Measurements from ENCODE around the gene OR1S1.

The OR1S1 gene

DNA sequence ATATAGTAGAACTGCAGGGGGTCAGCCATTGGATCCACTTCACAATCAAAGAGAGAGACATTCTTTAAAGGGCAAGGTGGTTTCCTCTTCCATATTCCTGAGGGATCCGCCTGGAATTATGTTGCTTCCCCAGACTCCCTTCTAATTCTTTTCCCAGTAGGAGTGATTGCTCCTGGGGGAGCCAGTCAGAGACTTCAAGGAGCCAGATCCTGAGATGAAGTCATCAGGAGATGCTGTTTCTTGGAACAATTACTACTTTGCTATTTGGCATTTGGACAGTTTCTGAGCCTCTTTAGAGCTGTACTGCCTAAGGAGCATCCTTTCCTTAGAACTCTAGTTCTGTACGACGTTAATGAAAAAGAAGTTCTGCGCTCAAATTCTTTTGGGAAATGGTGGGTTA is 25.6 kb upstream of the OR1S1 start:
- in situ Hi-C loops (cut with HindIII; ENCODE audit: low sequenced_read_pairs), result no loop called here
- DNase-seq (ENCODE audit: low read depth), result no peak
- no peak overlapping the region for H3K4me3 ChIP-seq (ENCODE audit: low read depth, low read length)
- TF ChIP-seq, protein P1, sequence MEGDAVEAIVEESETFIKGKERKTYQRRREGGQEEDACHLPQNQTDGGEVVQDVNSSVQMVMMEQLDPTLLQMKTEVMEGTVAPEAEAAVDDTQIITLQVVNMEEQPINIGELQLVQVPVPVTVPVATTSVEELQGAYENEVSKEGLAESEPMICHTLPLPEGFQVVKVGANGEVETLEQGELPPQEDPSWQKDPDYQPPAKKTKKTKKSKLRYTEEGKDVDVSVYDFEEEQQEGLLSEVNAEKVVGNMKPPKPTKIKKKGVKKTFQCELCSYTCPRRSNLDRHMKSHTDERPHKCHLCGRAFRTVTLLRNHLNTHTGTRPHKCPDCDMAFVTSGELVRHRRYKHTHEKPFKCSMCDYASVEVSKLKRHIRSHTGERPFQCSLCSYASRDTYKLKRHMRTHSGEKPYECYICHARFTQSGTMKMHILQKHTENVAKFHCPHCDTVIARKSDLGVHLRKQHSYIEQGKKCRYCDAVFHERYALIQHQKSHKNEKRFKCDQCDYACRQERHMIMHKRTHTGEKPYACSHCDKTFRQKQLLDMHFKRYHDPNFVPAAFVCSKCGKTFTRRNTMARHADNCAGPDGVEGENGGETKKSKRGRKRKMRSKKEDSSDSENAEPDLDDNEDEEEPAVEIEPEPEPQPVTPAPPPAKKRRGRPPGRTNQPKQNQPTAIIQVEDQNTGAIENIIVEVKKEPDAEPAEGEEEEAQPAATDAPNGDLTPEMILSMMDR (IDR thresholded peaks at IDR 0.05; ENCODE audit: low read depth, low read length, missing control alignments), result no peak

DNA sequence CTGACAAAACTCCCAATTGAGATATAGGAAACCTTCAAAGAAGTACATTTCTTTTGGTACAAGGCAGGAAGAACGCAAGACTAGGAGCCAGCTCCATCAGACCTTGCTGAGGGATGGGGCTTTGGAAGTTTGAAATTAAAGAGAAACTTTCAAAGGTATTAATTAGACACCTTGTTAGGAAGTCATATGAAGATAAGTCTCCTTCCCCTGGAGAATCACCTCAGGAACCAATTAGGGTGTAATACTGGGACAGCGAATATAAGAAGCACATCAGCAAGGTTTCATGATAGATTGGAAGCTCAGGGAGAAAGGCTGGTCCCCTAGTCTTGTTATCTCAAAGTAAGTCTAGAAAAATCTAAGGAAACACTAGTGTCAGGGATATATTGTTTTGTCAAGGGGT is 23.8 kb upstream of the OR1S1 start, which contains the start of gene OR9Q2:
Gene OR9Q2, plus strand, starts transcription at position 301 of the 400 bp plus-strand sequence. CDS start 1,421 bp downstream, outside the sequence.
- TF ChIP-seq, protein P1 (IDR thresholded peaks at IDR 0.05; ENCODE audit: low read depth, low read length, missing control alignments), result no peak
- no peak within 1 kb of the TSS for H3K4me3 ChIP-seq (ENCODE audit: low read depth, low read length)
- in situ Hi-C loops (cut with HindIII; ENCODE audit: low sequenced_read_pairs), result no loop called here
- DNase-seq (ENCODE audit: low read depth), result no peak

DNA sequence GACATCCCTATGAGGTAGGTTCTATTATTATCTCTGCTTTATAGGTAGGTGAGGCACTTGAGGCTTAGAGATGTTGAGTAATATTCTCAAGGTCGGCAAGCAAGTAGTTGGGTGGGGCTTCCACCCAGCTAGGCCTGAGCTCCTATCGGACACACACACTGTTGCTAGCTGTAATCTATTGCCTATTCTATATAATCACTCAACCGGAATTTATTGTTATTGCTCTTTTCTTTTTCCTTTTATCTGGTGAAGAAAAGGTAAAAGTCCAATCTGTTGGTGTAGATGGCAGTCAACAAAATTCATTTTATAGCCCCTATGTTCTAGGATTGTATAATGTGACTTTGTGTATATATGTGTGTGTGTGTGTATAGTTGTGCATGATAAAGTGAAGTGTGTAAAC is 20.3 kb upstream of the OR1S1 start:
- in situ Hi-C loops (cut with HindIII; ENCODE audit: low sequenced_read_pairs), result no loop called here
- no peak for DNase-seq (ENCODE audit: low read depth)
- TF ChIP-seq, protein P1 (IDR thresholded peaks at IDR 0.05; ENCODE audit: low read depth, low read length, missing control alignments), result no peak
- H3K4me3 ChIP-seq (ENCODE audit: low read depth, low read length), result no peak overlapping the region

DNA sequence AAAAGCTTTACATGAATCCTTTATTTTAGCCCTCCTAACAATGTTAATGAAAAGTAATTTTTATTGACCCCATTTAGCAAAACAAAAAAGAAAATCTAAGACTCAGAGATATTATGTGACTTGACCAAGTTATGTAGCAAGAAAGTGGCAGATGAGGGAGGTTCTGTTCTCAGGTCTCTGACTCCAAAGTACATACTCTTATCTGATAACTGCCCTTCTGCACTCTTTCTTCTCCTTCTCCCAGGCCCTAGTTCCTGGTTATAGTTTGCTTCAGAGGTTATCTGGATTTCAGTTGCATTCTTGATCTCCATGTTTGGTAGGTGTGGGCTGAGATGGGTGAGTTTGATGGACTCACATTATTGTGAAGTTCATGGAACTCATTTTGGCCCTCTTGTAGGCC is 19.1 kb upstream of the OR1S1 start:
- no peak for DNase-seq (ENCODE audit: low read depth)
- in situ Hi-C loops (cut with HindIII; ENCODE audit: low sequenced_read_pairs), result no loop called here
- no peak overlapping the region for H3K4me3 ChIP-seq (ENCODE audit: low read depth, low read length)
- TF ChIP-seq, protein P1 (IDR thresholded peaks at IDR 0.05; ENCODE audit: low read depth, low read length, missing control alignments), result no peak

DNA sequence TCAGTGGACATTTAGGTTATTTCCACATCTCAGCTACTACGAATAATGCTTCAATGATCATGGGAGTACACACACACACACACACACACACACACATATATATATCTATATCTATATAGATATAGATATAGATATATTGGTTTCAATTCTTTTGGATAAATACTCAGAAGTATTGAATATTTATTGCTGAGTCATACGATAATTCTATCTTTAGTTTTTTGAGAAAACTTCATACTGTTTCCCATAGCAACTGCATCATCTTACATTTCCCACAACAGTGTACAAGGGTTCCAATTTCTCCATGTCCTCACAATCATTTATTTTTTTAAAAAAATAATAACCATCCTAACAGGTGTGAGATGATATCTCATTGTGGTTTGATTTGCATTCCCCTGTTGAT is 16.6 kb upstream of the OR1S1 start:
- in situ Hi-C loops (cut with HindIII; ENCODE audit: low sequenced_read_pairs), result no loop called here
- H3K4me3 ChIP-seq (ENCODE audit: low read depth, low read length), result no peak overlapping the region
- no peak for DNase-seq (ENCODE audit: low read depth)
- TF ChIP-seq, protein P1 (IDR thresholded peaks at IDR 0.05; ENCODE audit: low read depth, low read length, missing control alignments), result no peak

DNA sequence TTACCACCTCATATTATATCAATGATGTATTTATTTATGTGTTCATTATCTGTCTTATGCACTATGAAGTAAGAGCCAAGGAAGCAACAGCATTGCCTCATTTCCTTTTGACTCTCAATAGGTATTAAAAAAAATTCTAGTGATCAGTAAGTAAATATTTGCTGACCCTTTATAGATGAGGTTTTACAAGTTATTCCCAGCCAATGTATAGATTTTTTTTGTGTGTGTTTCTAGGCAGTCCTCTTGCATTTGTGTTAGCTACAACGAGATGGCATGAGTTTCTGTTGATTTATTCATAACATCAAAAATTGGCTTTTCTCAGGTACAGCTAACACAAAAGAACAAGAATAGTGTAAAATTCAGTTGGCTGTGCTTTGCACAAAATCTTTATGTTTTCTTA is 13.2 kb upstream of the OR1S1 start:
- TF ChIP-seq, protein P1 (IDR thresholded peaks at IDR 0.05; ENCODE audit: low read depth, low read length, missing control alignments), result no peak
- DNase-seq (ENCODE audit: low read depth), result no peak
- H3K4me3 ChIP-seq (ENCODE audit: low read depth, low read length), result no peak overlapping the region
- in situ Hi-C loops (cut with HindIII; ENCODE audit: low sequenced_read_pairs), result no loop called here

DNA sequence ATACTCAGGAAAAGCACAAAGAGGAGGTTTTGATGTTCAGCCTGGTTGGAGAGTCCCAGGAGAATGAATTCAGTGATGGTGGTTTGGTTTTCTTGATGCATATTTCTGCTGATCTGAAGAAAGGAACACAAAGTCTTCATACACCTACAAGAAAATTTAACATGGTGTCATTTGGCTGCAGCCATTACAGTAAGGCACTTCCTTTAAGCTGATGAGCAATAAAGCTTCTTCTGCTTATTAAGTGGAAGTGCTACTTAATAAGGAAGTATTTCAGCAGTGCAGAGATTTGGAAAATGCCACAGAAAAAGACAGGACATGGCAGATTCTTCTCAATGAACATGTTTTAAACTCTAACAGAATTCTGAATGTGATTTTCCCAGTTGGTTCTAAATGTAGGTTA is 8.5 kb upstream of the OR1S1 start, which contains the start of gene OR1S2:
Gene OR1S2, minus strand, starts transcription at position 101 of the 400 bp plus-strand sequence. Its CDS starts 0 bp downstream, at position 101.
- TF ChIP-seq, protein P1 (IDR thresholded peaks at IDR 0.05; ENCODE audit: low read depth, low read length, missing control alignments), result no peak
- DNase-seq (ENCODE audit: low read depth), result no peak
- no peak within 1 kb of the TSS for H3K4me3 ChIP-seq (ENCODE audit: low read depth, low read length)
- in situ Hi-C loops (cut with HindIII; ENCODE audit: low sequenced_read_pairs), result no loop called here
